Measurements from ENCODE around the gene CDC27.
"Not testable (repeated sequence)": the region's sequence is repeated elsewhere in the genome, so short reads cannot be mapped to it uniquely, and the experiment has no call there.

The CDC27 gene

DNA sequence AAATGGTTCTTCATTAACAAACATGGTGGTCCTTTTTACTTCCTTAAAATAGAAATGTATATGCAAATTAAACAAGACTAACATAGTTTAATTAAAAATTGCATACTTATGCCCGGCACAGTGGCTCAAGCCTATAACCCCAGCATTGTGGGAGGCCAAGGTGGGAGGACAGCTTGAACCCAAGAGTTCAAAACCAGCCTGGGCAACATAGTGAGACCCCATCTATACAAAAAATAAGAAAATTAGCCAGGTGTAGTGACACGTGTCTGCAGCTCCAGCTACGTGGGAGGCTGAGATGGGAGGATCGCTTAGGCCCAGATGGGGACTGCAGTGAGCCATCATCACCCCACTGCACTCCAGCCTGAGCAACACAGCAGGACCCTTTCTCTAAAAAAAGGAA lies 18.4 kb downstream of the CDC27 start:
- no peak for TF ChIP-seq SPI1 (IDR thresholded peaks at IDR 0.05; ENCODE audit: borderline replicate concordance, low read depth)
- TF ChIP-seq, protein P1, sequence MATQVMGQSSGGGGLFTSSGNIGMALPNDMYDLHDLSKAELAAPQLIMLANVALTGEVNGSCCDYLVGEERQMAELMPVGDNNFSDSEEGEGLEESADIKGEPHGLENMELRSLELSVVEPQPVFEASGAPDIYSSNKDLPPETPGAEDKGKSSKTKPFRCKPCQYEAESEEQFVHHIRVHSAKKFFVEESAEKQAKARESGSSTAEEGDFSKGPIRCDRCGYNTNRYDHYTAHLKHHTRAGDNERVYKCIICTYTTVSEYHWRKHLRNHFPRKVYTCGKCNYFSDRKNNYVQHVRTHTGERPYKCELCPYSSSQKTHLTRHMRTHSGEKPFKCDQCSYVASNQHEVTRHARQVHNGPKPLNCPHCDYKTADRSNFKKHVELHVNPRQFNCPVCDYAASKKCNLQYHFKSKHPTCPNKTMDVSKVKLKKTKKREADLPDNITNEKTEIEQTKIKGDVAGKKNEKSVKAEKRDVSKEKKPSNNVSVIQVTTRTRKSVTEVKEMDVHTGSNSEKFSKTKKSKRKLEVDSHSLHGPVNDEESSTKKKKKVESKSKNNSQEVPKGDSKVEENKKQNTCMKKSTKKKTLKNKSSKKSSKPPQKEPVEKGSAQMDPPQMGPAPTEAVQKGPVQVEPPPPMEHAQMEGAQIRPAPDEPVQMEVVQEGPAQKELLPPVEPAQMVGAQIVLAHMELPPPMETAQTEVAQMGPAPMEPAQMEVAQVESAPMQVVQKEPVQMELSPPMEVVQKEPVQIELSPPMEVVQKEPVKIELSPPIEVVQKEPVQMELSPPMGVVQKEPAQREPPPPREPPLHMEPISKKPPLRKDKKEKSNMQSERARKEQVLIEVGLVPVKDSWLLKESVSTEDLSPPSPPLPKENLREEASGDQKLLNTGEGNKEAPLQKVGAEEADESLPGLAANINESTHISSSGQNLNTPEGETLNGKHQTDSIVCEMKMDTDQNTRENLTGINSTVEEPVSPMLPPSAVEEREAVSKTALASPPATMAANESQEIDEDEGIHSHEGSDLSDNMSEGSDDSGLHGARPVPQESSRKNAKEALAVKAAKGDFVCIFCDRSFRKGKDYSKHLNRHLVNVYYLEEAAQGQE (IDR thresholded peaks at IDR 0.05; ENCODE audit: insufficient replicate concordance, low read depth): no peak
- no peak for TF ChIP-seq GABPA (IDR thresholded peaks at IDR 0.05; ENCODE audit: low read depth)
- no peak for TF ChIP-seq POLR2AphosphoS5 (IDR thresholded peaks at IDR 0.05; ENCODE audit: low read depth)
- TF ChIP-seq, protein P2, sequence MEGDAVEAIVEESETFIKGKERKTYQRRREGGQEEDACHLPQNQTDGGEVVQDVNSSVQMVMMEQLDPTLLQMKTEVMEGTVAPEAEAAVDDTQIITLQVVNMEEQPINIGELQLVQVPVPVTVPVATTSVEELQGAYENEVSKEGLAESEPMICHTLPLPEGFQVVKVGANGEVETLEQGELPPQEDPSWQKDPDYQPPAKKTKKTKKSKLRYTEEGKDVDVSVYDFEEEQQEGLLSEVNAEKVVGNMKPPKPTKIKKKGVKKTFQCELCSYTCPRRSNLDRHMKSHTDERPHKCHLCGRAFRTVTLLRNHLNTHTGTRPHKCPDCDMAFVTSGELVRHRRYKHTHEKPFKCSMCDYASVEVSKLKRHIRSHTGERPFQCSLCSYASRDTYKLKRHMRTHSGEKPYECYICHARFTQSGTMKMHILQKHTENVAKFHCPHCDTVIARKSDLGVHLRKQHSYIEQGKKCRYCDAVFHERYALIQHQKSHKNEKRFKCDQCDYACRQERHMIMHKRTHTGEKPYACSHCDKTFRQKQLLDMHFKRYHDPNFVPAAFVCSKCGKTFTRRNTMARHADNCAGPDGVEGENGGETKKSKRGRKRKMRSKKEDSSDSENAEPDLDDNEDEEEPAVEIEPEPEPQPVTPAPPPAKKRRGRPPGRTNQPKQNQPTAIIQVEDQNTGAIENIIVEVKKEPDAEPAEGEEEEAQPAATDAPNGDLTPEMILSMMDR (IDR thresholded peaks at IDR 0.05; ENCODE audit: insufficient read depth, low read length): no peak
- Histone ChIP-seq H3K27me3 (ENCODE audit: insufficient read depth, poor library complexity, severe bottlenecking) (no peaks in the 10 kb centered on the region), H3K27ac (replicated peaks) (no peak overlapping the region), H3K4me3 (replicated peaks; ENCODE audit: insufficient read depth, low read length) (no peak overlapping the region)
- DNase-seq (ENCODE audit: low read depth in 1 of 2, low spot score in 1 of 2): no peak

DNA sequence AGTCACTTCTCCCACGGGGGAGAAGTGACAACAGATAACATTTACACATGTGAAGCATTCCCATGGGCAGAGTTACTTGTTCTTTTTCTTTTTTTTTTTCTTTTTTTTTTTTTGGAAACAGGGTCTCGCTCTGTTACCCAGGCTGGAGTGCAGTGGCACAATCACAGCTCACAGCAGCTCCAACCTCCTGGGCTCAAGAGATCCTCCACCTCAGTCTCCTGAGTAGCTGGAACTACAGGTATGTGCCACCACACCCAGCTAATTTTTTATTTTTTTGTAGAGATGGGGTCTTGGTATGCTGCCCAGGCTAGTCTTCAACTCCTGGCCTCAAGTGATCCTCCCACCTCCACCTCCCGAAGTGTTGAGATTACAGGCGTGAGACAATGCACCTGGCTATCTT lies 20.2 kb downstream of the CDC27 start:
- H3K4me3 ChIP-seq (replicated peaks; ENCODE audit: insufficient read depth, low read length); DNase-seq (ENCODE audit: low read depth in 1 of 2, low spot score in 1 of 2); H3K27me3 ChIP-seq (ENCODE audit: insufficient read depth, poor library complexity, severe bottlenecking); H3K27ac ChIP-seq (replicated peaks): not testable (repeated sequence)

DNA sequence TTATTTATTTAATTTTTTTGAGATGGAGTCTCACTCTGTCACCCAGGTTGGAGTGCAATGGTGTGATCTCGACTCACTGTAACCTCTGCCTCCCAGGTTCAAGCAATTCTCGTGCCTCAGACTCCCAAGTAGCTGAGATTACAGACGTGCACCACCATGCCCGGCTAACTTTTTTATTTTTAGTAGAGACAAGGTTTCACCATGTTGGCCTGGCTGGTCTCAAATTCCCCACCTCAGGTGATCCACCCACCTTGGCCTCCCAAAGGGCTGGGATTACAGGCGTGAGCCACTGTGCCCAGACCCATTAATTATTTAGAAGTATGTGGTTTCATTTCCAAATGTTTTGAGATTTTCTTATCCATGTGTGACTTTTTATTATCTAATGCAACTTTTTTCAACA lies 22.2 kb downstream of the CDC27 start:
- not testable (repeated sequence) for DNase-seq (ENCODE audit: low read depth in 1 of 2, low spot score in 1 of 2); H3K27me3 ChIP-seq (ENCODE audit: insufficient read depth, poor library complexity, severe bottlenecking); H3K27ac ChIP-seq (replicated peaks); H3K4me3 ChIP-seq (replicated peaks; ENCODE audit: insufficient read depth, low read length)

DNA sequence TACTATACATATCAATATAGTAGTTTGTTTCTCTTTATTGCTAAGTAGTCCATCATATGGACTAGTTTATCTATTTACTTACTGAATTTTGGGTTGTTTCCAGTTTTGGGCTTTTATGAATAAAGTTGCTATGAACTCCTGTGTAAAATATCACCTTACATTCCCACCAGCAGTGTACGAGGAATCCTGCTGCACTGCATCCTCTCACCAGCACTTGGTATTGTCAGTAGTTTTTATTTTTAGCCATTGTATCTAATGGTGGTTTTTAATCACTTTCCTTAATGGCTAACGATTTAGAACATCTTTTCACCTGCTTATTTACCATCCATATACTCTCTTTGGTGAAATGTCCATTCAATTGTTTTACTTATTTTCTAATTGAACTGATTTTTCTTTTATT lies 24.0 kb downstream of the CDC27 start:
- DNase-seq (ENCODE audit: low read depth in 1 of 2, low spot score in 1 of 2): no peak
- Histone ChIP-seq H3K27ac (replicated peaks) (no peak overlapping the region), H3K27me3 (ENCODE audit: insufficient read depth, poor library complexity, severe bottlenecking) (no peaks in the 10 kb centered on the region), H3K4me3 (replicated peaks; ENCODE audit: insufficient read depth, low read length) (no peak overlapping the region)
- TF ChIP-seq, protein P2 (IDR thresholded peaks at IDR 0.05; ENCODE audit: insufficient read depth, low read length): no peak
- TF ChIP-seq POLR2AphosphoS5 (IDR thresholded peaks at IDR 0.05; ENCODE audit: low read depth): no peak
- no peak for TF ChIP-seq SPI1 (IDR thresholded peaks at IDR 0.05; ENCODE audit: borderline replicate concordance, low read depth)
- no peak for TF ChIP-seq GABPA (IDR thresholded peaks at IDR 0.05; ENCODE audit: low read depth)
- TF ChIP-seq, protein P1 (IDR thresholded peaks at IDR 0.05; ENCODE audit: insufficient replicate concordance, low read depth): no peak

DNA sequence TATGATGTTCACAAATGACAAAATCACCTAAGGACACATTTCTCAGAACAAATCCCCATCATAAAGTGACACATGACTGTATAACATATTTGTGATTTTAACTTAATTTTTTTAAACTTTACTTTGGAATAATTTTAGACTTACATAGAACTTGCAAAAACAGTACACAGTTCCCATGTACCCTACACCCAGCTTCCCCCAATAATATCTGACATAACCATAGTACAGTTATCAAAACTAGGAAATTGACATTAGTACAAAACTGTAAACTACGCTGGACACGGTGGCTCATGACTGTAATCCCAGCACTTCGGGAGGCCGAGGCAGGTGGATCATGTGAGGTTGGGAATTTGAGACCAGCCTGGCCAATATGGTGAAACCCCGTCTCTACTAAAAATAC lies 24.8 kb downstream of the CDC27 start:
- TF ChIP-seq, protein P2 (IDR thresholded peaks at IDR 0.05; ENCODE audit: insufficient read depth, low read length): no peak
- Histone ChIP-seq H3K4me3 (replicated peaks; ENCODE audit: insufficient read depth, low read length) (no peak overlapping the region), H3K27me3 (ENCODE audit: insufficient read depth, poor library complexity, severe bottlenecking) (no peaks in the 10 kb centered on the region), H3K27ac (replicated peaks) (no peak overlapping the region)
- no peak for DNase-seq (ENCODE audit: low read depth in 1 of 2, low spot score in 1 of 2)
